Measurements from ENCODE around the gene CAMK1D. TPM values are rescaled to one million over a fixed set of nuclear protein-coding genes. Genes with fewer than 3 reads are reported as not detected.

CAMK1D gene
- total RNA-seq, 1 experiment from 2014 or later = 0.63 TPM

DNA sequence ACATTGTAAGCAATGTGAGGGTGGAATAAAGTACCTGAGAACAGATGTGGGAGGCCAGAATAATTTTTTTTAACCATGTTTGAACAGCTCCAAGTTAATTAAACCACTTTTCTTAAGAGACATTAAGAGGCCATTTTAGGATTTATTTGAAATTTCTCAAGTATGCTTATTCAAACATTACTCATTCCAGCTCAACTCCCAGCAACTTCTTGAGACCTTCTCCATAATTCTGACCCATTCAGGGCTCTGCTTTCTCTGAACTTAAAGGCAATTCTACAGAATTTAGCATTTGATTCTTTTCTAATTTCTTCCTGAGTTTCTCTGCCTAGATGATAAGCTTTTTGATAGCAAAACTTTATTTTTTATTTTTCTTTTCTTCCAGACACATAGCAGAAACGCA lies 314.5 kb downstream of the CAMK1D start:
- H3K9me3 ChIP-seq (ENCODE audit: low read length) = no peaks in the 10 kb centered on the region
- H3K36me3 ChIP-seq (ENCODE audit: insufficient read depth, low read length) = no peaks in the 10 kb centered on the region
- no peak overlapping the region for H3K4me3 ChIP-seq (ENCODE audit: low read length)
- DNase-seq = no peak
- no peak overlapping the region for H3K9ac ChIP-seq (ENCODE audit: low read length)
- H3K4me2 ChIP-seq (ENCODE audit: low read depth, low read length, poor library complexity, severe bottlenecking) = no peak overlapping the region
- H3K4me1 ChIP-seq (ENCODE audit: low read length) = no peaks in the 10 kb centered on the region
- H2AFZ ChIP-seq (ENCODE audit: low read length) = no peak overlapping the region
- H4K20me1 ChIP-seq (ENCODE audit: insufficient read depth, low read depth, low read length) = no peaks in the 10 kb centered on the region
- H3K9me2 ChIP-seq (replicated peaks; ENCODE audit: insufficient read depth, low read length) = no peaks in the 10 kb centered on the region
- no peak overlapping the region for H3K27ac ChIP-seq (ENCODE audit: low read length)
- H3K27me3 ChIP-seq (ENCODE audit: low read length) = no peaks in the 10 kb centered on the region; the same call in 1 of the 2 replicates
- H3K79me2 ChIP-seq (ENCODE audit: low read length) = no peaks in the 10 kb centered on the region

DNA sequence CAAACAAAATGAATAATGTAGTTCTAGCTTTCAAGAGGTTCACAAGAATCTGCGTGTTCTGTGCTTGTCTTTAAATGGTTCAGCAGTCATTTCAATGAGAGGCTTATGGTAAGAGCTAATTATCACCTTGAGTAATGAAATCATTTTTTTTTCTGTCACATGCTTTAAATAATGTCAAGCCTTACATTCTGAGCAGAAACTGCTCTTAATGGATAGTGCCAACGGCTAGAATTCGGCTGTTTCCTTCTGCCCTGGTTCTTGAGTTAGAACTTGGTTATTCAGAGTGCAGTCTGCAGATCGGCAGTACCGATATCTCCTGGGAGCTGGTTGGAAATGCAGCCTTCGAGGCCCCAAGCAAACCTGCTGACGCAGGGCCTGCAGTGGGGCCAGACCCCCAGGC lies 316.2 kb downstream of the CAMK1D start:
- Histone ChIP-seq H3K4me2 (ENCODE audit: low read depth, low read length, poor library complexity, severe bottlenecking) (no peak overlapping the region), H3K79me2 (ENCODE audit: low read length) (no peaks in the 10 kb centered on the region), H3K9me3 (ENCODE audit: low read length) (no peaks in the 10 kb centered on the region), H3K9me2 (replicated peaks; ENCODE audit: insufficient read depth, low read length) (no peaks in the 10 kb centered on the region), H2AFZ (ENCODE audit: low read length) (no peak overlapping the region), H3K9ac (ENCODE audit: low read length) (no peak overlapping the region), H3K4me1 (ENCODE audit: low read length) (no peaks in the 10 kb centered on the region), H3K36me3 (ENCODE audit: insufficient read depth, low read length) (no peaks in the 10 kb centered on the region), H4K20me1 (ENCODE audit: insufficient read depth, low read depth, low read length) (no peaks in the 10 kb centered on the region), H3K27ac (ENCODE audit: low read length) (no peak overlapping the region), H3K27me3 (ENCODE audit: low read length) (no peaks in the 10 kb centered on the region; the same call in 1 of the 2 replicates), H3K4me3 (ENCODE audit: low read length) (no peak overlapping the region)
- no peak for DNase-seq

DNA sequence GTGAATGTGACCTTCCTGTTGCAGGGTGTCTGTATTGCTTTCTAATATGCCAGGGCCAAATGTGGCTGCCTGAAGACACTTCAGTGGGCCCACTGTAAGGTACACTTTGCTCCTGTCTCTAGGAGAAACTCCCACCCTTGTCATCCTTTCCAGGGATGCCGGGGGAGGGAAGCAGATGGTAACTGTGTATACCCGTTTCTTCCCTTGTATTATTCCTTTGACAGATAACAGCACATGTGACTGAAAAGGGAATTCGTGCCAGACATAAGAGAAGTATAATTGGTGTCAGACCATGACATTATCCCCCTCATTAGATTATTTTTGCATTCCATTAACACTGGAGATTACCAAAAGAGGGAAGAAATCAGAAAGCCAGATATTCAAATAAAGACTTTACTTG lies 317.7 kb downstream of the CAMK1D start:
- H3K27ac ChIP-seq (ENCODE audit: low read length) = no peak overlapping the region
- H3K79me2 ChIP-seq (ENCODE audit: low read length) = no peaks in the 10 kb centered on the region
- H3K36me3 ChIP-seq (ENCODE audit: insufficient read depth, low read length) = no peaks in the 10 kb centered on the region
- H3K9ac ChIP-seq (ENCODE audit: low read length) = no peak overlapping the region
- no peaks in the 10 kb centered on the region for H3K9me2 ChIP-seq (replicated peaks; ENCODE audit: insufficient read depth, low read length)
- H3K27me3 ChIP-seq (ENCODE audit: low read length) = no peaks in the 10 kb centered on the region; the same call in 1 of the 2 replicates
- H3K9me3 ChIP-seq (ENCODE audit: low read length) = no peaks in the 10 kb centered on the region
- no peaks in the 10 kb centered on the region for H3K4me1 ChIP-seq (ENCODE audit: low read length)
- H4K20me1 ChIP-seq (ENCODE audit: insufficient read depth, low read depth, low read length) = no peaks in the 10 kb centered on the region
- no peak for DNase-seq
- no peak overlapping the region for H3K4me3 ChIP-seq (ENCODE audit: low read length)
- H2AFZ ChIP-seq (ENCODE audit: low read length) = no peak overlapping the region
- no peak overlapping the region for H3K4me2 ChIP-seq (ENCODE audit: low read depth, low read length, poor library complexity, severe bottlenecking)

DNA sequence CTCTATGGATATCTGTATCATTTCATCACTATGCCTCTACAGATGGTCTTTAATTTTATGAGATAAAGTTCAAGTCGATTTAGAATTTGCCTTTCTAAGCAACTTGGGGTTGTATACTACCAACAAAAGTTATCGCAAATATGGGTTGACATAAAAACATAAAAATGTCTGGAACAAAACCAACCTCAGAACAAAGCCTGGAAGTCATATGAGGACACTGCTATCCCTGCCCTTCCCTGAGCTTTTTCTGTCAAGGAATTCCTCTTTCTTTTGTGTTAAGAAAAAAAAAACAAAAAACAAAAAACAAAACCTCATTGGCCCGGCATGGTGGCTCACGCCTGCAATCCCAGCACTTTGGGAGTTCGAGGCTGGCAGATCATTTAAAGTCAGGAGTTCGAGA lies 319.3 kb downstream of the CAMK1D start:
- no peak overlapping the region for H2AFZ ChIP-seq (ENCODE audit: low read length)
- no peaks in the 10 kb centered on the region for H3K79me2 ChIP-seq (ENCODE audit: low read length)
- no peaks in the 10 kb centered on the region; the same call in 1 of the 2 replicates for H3K27me3 ChIP-seq (ENCODE audit: low read length)
- H3K9ac ChIP-seq (ENCODE audit: low read length) = no peak overlapping the region
- H3K4me3 ChIP-seq (ENCODE audit: low read length) = no peak overlapping the region
- DNase-seq = no peak
- no peaks in the 10 kb centered on the region for H3K36me3 ChIP-seq (ENCODE audit: insufficient read depth, low read length)
- H3K9me3 ChIP-seq (ENCODE audit: low read length) = no peaks in the 10 kb centered on the region
- no peak overlapping the region for H3K27ac ChIP-seq (ENCODE audit: low read length)
- H3K4me1 ChIP-seq (ENCODE audit: low read length) = no peaks in the 10 kb centered on the region
- no peaks in the 10 kb centered on the region for H4K20me1 ChIP-seq (ENCODE audit: insufficient read depth, low read depth, low read length)
- H3K9me2 ChIP-seq (replicated peaks; ENCODE audit: insufficient read depth, low read length) = no peaks in the 10 kb centered on the region
- no peak overlapping the region for H3K4me2 ChIP-seq (ENCODE audit: low read depth, low read length, poor library complexity, severe bottlenecking)

DNA sequence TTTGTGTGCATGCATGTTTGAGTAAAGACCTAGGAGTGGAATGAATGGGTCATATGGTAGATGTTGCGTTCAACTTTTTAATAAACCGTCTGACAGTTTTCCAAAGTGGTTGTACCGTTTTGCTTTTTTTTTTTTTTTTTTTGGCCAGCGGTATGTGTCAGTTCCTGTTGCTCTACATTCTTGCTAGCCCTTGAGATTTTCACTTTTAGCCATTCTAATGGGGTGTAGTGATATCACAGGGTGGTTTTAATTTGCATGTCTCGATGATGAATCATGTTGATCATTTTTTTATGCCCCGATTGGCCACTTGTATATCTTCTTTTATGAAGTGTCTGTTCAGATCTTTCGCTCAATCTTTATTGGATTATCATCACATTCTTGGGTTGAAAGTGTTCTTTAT lies 320.7 kb downstream of the CAMK1D start:
- H3K9me3 ChIP-seq (ENCODE audit: low read length) = no peaks in the 10 kb centered on the region
- H3K9me2 ChIP-seq (replicated peaks; ENCODE audit: insufficient read depth, low read length) = no peaks in the 10 kb centered on the region
- H4K20me1 ChIP-seq (ENCODE audit: insufficient read depth, low read depth, low read length) = no peaks in the 10 kb centered on the region
- no peaks in the 10 kb centered on the region for H3K36me3 ChIP-seq (ENCODE audit: insufficient read depth, low read length)
- DNase-seq = no peak
- H3K4me1 ChIP-seq (ENCODE audit: low read length) = no peaks in the 10 kb centered on the region
- H3K9ac ChIP-seq (ENCODE audit: low read length) = no peak overlapping the region
- no peaks in the 10 kb centered on the region for H3K79me2 ChIP-seq (ENCODE audit: low read length)
- no peak overlapping the region for H3K4me3 ChIP-seq (ENCODE audit: low read length)
- no peak overlapping the region for H3K27ac ChIP-seq (ENCODE audit: low read length)
- H3K27me3 ChIP-seq (ENCODE audit: low read length) = no peaks in the 10 kb centered on the region; the same call in 1 of the 2 replicates
- no peak overlapping the region for H3K4me2 ChIP-seq (ENCODE audit: low read depth, low read length, poor library complexity, severe bottlenecking)
- no peak overlapping the region for H2AFZ ChIP-seq (ENCODE audit: low read length)

DNA sequence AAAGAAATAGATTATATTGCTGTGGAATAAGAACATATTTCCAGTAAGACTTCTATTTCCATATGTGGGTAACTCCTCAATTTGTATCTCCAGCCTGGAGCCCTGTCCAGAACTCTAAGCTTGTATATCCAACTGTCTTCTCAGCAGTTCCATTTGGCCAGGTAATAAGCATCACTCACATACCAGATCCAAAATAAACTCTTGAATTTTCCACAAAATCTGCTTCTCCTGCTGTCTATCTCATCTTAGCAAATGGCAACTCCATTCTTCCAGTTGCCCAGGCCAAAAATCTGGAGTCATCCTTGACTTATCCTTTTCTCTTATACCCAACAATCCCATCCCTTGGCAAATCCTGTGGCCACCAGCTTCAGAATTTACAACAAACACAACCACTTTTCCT lies 325.8 kb downstream of the CAMK1D start:
- no peaks in the 10 kb centered on the region for H3K36me3 ChIP-seq (ENCODE audit: insufficient read depth, low read length)
- H3K79me2 ChIP-seq (ENCODE audit: low read length) = no peaks in the 10 kb centered on the region
- no peaks in the 10 kb centered on the region for H3K4me1 ChIP-seq (ENCODE audit: low read length)
- no peak for DNase-seq
- no peaks in the 10 kb centered on the region for H3K9me2 ChIP-seq (replicated peaks; ENCODE audit: insufficient read depth, low read length)
- no peak overlapping the region for H3K27ac ChIP-seq (ENCODE audit: low read length)
- no peaks in the 10 kb centered on the region for H3K27me3 ChIP-seq (ENCODE audit: low read length)
- no peaks in the 10 kb centered on the region for H4K20me1 ChIP-seq (ENCODE audit: insufficient read depth, low read depth, low read length)
- H3K4me2 ChIP-seq (ENCODE audit: low read depth, low read length, poor library complexity, severe bottlenecking) = no peak overlapping the region
- H3K4me3 ChIP-seq (ENCODE audit: low read length) = no peak overlapping the region
- H3K9me3 ChIP-seq (ENCODE audit: low read length) = no peaks in the 10 kb centered on the region
- no peak overlapping the region for H3K9ac ChIP-seq (ENCODE audit: low read length)
- no peak overlapping the region for H2AFZ ChIP-seq (ENCODE audit: low read length)

DNA sequence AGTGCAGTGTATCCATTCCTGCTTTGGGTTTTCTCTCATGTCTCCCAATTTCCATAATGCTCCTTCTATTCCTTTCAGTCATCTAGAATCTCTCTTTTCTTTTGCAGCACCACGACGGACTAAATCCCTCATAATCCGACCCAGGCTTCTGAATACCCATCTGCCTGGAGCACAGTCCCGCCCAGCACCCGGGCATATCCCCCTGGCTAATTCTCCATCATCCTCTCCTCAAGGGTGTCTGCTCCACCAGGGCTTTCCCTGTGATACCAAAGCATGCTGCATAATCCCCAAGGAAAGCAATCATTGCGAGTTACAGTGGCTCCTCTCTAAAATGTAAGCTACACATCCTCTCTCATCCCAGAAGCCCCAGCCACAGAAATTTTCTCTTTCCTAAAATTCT lies 330.3 kb downstream of the CAMK1D start:
- no peaks in the 10 kb centered on the region for H3K9me2 ChIP-seq (replicated peaks; ENCODE audit: insufficient read depth, low read length)
- H3K79me2 ChIP-seq (ENCODE audit: low read length) = no peaks in the 10 kb centered on the region
- no peak overlapping the region for H3K4me2 ChIP-seq (ENCODE audit: low read depth, low read length, poor library complexity, severe bottlenecking)
- H2AFZ ChIP-seq (ENCODE audit: low read length) = no peak overlapping the region
- H3K9me3 ChIP-seq (ENCODE audit: low read length) = no peaks in the 10 kb centered on the region
- no peak for DNase-seq
- H3K9ac ChIP-seq (ENCODE audit: low read length) = no peak overlapping the region
- H3K36me3 ChIP-seq (ENCODE audit: insufficient read depth, low read length) = no peaks in the 10 kb centered on the region
- no peaks in the 10 kb centered on the region for H3K27me3 ChIP-seq (ENCODE audit: low read length)
- no peak overlapping the region for H3K27ac ChIP-seq (ENCODE audit: low read length)
- H3K4me3 ChIP-seq (ENCODE audit: low read length) = no peak overlapping the region
- no peaks in the 10 kb centered on the region for H3K4me1 ChIP-seq (ENCODE audit: low read length)
- H4K20me1 ChIP-seq (ENCODE audit: insufficient read depth, low read depth, low read length) = no peaks in the 10 kb centered on the region

DNA sequence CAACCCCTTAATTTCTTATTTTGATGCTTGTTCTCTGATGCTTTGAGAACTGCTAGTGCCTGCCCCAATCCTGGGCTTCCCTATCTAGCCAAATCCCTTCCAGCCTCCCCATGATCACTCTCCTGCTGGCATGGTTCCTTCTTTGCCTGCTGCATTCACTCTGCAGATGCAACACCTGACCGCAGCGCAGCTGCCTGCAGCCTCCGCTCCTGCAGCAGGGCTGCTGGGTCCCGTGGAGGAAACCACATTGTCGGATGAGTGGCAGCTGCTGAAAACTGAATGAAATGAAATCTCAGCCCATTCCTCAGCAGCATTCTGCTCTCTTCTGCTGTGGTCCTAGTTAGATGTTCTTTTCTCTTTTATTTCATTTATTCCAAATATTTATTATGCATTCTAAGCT lies 331.9 kb downstream of the CAMK1D start:
- H3K4me3 ChIP-seq (ENCODE audit: low read length) = no peak overlapping the region
- no peak overlapping the region for H3K4me2 ChIP-seq (ENCODE audit: low read depth, low read length, poor library complexity, severe bottlenecking)
- H3K36me3 ChIP-seq (ENCODE audit: insufficient read depth, low read length) = no peaks in the 10 kb centered on the region
- no peak overlapping the region for H3K9ac ChIP-seq (ENCODE audit: low read length)
- H3K79me2 ChIP-seq (ENCODE audit: low read length) = no peaks in the 10 kb centered on the region
- no peaks in the 10 kb centered on the region for H3K27me3 ChIP-seq (ENCODE audit: low read length)
- no peaks in the 10 kb centered on the region for H4K20me1 ChIP-seq (ENCODE audit: insufficient read depth, low read depth, low read length)
- no peaks in the 10 kb centered on the region for H3K9me2 ChIP-seq (replicated peaks; ENCODE audit: insufficient read depth, low read length)
- H3K27ac ChIP-seq (ENCODE audit: low read length) = no peak overlapping the region
- no peak overlapping the region for H2AFZ ChIP-seq (ENCODE audit: low read length)
- H3K4me1 ChIP-seq (ENCODE audit: low read length) = no peaks in the 10 kb centered on the region
- DNase-seq = no peak
- H3K9me3 ChIP-seq (ENCODE audit: low read length) = no peaks in the 10 kb centered on the region

DNA sequence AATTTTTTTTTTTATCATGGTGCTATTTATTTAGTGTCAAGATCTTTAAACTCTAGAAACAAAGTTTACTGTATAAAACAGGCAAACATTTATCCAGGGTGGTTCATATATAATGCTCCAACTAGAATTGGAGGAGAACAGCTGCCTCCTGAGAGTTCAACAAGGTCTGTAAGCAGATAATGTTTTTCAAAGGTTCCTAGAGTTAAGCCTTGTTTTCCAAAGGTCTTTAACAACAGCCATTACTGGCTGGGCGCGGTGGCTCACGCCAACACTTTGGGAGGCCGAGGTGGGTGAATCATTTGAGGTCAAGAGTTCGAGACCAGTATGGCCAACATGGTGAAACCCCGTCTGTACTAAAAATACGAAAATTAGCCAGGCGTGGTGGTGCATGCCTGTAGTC lies 335.4 kb downstream of the CAMK1D start:
- Histone ChIP-seq H3K9ac (ENCODE audit: low read length) (no peak overlapping the region), H3K9me2 (replicated peaks; ENCODE audit: insufficient read depth, low read length) (no peaks in the 10 kb centered on the region), H2AFZ (ENCODE audit: low read length) (no peak overlapping the region), H3K4me2 (ENCODE audit: low read depth, low read length, poor library complexity, severe bottlenecking) (no peak overlapping the region), H3K4me3 (ENCODE audit: low read length) (no peak overlapping the region), H3K36me3 (ENCODE audit: insufficient read depth, low read length) (no peaks in the 10 kb centered on the region), H3K27ac (ENCODE audit: low read length) (no peak overlapping the region), H3K27me3 (ENCODE audit: low read length) (no peaks in the 10 kb centered on the region), H3K9me3 (ENCODE audit: low read length) (no peaks in the 10 kb centered on the region), H3K79me2 (ENCODE audit: low read length) (no peaks in the 10 kb centered on the region), H4K20me1 (ENCODE audit: insufficient read depth, low read depth, low read length) (no peaks in the 10 kb centered on the region), H3K4me1 (ENCODE audit: low read length) (no peaks in the 10 kb centered on the region)
- DNase-seq = no peak
